Fibroblast of the conjunctiva (primary cell): ENCODE measurements around the gene MPZL2.

Experiments
- DNase-seq: peaks from one replicate; pipeline ENCODE4 v3.0.0-alpha.2; 2010; ENCODE audit warnings: low read depth

Gene MPZL2

DNA sequence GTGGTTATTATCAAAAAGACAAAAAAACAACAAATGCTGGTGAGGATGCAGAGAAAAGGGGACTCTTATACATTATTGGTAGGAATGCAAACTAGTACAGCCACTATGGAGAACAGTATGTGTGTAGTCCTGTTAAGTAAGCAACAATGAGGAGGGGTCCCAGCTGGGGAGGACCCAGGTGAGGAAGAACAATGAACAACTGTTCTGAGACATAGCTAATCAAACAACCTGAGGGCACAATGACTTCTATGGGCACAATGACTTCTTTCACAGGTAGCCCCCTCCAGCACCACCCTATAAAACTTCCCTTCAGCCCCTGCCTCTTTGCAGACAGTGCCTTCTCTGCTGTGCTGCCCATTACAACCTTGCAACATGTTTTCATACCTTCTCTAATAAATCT, 44.9 kb downstream of the MPZL2 start:
- no peak for DNase-seq

GRCh38 chr11:118217575-118217974, 46.5 kb downstream of the MPZL2 start:
- no peak for DNase-seq

DNA sequence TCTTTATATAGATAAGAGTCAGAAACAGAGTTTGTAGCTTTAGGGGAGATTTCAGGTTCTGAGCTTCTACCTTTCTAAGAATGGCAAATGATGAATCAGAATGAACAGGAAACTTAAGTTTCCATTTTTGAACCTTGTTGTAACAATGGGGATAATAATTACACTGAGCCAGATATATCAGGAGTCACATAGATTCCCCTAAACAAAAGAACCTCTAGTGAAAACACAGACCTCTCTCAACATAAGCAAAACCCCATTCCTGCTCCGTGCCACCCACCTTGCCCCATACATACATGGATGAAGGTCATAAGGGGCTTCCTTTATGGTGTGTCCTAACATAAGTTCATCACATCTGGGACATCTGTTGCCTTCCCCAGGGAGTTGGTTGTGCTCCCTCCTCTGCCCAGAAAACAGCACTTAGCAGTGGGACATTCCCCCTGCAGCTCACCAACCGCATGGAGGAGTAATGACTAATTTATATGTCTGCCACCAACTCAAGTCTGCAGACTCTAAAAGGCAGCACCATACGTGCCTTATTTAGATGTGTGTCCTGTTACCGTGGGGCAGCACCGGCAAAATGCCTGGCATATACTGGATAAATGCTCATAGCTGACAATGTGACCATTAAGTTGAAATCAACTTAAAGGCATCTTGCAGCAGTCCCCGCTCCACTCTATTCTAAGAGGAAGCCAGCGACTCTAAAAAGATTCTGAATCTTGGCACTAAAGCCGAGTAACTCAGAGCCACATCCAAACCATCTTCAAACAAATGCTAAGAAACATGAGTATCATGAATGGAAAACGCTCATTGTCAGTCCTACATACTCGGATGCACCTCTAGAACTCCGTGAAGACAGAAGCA, 47.2 kb downstream of the MPZL2 start:
- no peak for DNase-seq

DNA sequence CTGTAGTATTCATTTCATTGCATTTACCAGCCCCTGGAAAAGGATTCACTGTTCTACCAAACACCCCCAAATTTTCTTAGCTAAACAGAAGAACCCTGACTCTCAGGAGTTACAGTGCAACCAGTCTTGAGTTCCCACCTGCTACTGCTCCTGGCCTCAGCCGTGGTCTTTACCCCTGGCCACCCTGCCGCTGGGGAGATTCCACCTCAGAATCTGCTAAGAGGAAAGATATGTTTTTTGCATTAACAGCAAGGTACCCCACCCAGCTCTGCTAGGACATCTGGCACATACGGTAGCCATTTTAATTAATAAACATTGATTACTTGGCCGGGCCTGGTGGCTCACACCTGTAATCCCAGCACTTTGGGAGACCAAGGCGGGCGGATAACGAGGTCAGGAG, 48.3 kb downstream of the MPZL2 start:
- DNase-seq = no peak

DNA sequence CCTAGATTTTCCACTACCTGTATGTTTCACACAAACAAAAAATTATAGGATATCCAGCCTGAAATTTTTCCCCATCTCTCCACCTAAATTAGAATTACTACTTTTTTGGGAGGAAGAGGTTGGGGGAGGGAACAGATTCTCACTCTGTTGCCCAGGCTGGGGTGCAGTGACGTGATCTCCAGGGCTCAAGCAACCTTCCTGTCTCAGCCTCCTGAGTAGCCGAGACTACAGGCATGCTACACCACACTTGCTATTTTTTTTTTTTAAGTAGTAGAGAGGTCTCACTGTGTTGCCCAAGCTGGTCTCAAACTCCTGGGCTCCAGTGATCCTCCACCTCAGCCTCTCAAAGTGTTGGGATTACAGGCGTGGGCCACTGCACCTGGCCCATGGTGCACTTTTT, 48.8 kb downstream of the MPZL2 start:
- DNase-seq = no peak

DNA sequence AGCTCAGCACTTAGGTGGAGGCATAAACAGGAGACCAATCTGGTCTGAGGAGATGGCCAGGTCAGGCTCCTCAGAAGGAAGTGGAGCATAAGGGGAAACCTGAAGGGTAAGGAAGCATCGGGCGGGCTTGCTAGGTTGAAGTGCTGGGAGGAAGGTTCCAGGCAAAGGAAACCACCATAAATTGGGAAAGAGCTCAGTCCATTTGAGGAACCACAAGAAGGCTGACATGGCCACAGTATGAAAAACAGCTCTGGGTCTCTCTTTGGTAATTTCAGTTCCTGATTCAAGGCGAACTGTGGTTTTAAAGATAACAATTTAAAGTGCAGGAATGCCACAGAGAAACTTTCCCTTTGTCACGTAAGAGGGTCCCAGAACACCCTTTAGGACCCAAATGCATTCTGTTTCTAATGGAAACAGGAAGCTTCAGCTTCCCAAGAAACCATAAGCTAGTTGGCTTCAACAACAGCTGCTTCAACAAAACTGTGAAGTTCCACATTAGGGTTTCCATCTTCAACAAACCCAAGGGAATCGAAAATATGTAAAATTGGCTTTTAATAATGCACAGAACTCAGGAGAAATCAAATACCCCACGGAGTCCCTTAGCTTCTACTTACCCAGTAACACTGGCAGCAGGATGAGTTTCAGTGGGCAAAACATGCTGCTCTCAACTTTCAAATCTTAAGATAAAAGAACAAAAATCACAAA, 49.7 kb downstream of the MPZL2 start:
- no peak for DNase-seq

- DNase-seq = no peak
Observed at GRCh38 chr11:118213781-118214180, 50.3 kb downstream of the MPZL2 start.

DNA sequence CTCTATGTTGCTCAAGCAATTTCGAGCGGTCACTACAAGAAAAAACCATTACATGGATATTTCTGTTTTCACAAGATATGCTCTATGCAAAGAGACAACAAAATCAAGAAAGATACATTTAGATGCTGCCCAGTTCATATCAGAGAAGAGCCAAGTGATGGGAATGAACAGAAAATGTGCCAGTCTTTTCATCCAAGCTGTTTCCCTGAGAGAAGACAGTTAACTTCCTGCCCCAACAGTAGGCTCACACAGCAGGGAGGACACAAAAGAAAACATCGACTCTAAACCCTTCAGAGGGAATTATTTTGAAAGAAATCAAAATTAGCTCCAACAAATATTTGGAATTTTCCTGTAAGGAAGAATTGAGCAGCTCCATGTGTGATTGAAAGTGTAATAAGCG, 50.9 kb downstream of the MPZL2 start:
- DNase-seq = no peak

- no peak for DNase-seq
Observed at GRCh38 chr11:118212781-118213191, 51.3 kb downstream of the MPZL2 start.

- DNase-seq = no peak
Observed at GRCh38 chr11:118212131-118212725, 51.9 kb downstream of the MPZL2 start.

GRCh38 chr11:118211006-118211405, 53.1 kb downstream of the MPZL2 start:
- DNase-seq = no peak

DNA sequence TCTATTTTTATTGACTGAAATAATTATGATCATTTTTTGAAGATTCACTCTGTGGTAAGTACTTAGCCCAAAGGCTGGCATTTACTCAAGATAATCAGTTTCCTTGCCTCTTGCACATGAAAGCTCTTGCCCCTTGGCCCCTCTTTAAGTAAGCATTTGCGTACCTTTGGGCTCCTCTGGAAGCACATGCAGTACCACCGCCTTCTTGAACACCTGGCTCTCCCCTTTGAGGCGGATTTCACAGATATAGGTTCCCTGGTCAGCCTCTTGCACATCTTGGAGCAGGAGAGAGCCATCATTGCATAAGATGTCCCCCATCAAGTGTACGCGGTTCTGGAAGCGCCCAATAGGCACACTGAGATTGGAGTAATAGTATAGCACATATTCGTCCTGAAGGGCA, 53.8 kb downstream of the MPZL2 start:
- DNase-seq = no peak

- no peak for DNase-seq
Observed at GRCh38 chr11:118209033-118209432, 55.1 kb downstream of the MPZL2 start.

GRCh38 chr11:118207079-118207478, 57.0 kb downstream of the MPZL2 start:
- no peak for DNase-seq

GRCh38 chr11:118206391-118207031, 57.6 kb downstream of the MPZL2 start:
- DNase-seq = no peak

- no peak for DNase-seq
Observed at GRCh38 chr11:118205606-118206378, 58.3 kb downstream of the MPZL2 start.
